Fibroblast of skin of abdomen (primary cell): ENCODE data around the gene HLCS. TPM values are rescaled to one million over a fixed set of nuclear protein-coding genes. Genes with fewer than 3 reads are reported as not detected.
A peak's percentile ranks its signal among the peaks of the same experiment; 100 is the strongest.
"Not testable (repeated sequence)": the region's sequence is repeated elsewhere in the genome, so short reads cannot be mapped to it uniquely, and the experiment has no call there.

Experiments used
- DNase-seq: peaks from one replicate; pipeline ENCODE4 v3.0.0-alpha.2; 2013
- polyA plus RNA-seq, 2 experiments: library from polyadenylated mRNA; unstranded; fragments of 120-200 nt; gene quantifications; one replicate each; pipeline ENCODE4 v1.2.1, GENCODE V29; 2013; ENCODE audit not compliant: insufficient read length in 2 of 2

HLCS gene
- polyA plus RNA-seq (2013, experiment 1 of 2; ENCODE audit: insufficient read length), result 18.7 TPM
- 17.1 TPM for polyA plus RNA-seq (2013, experiment 2 of 2; ENCODE audit: insufficient read length)

- peak; percentile 75 for DNase-seq
Observed at GRCh38 chr21:36966066-36966820, at the start of gene HLCS. Gene HLCS, minus strand, starts transcription at chr21:36966669. Its CDS starts 31 bp downstream, at chr21:36966638.

GRCh38 chr21:37009740-37010341 lies 43.4 kb upstream of the HLCS start:
- peak; percentile 70 for DNase-seq

- DNase-seq, result no peak
Observed at GRCh38 chr21:37008724-37009123, 42.3 kb upstream of the HLCS start.

- peak; percentile 19 for DNase-seq
Observed at GRCh38 chr21:37006486-37007291, 40.2 kb upstream of the HLCS start, which contains the start of gene RIPPLY3. Gene RIPPLY3, plus strand, starts transcription at chr21:37006702. Its CDS starts 71 bp downstream, at chr21:37006773.

- no peak for DNase-seq
Observed at GRCh38 chr21:37005548-37006485, 39.3 kb upstream of the HLCS start.

- DNase-seq, result not testable (repeated sequence)
Observed at GRCh38 chr21:37003917-37004316, 37.4 kb upstream of the HLCS start.

GRCh38 chr21:37002851-37003250 lies 36.4 kb upstream of the HLCS start:
- not testable (repeated sequence) for DNase-seq

- DNase-seq, result peak; percentile 22
Observed at GRCh38 chr21:37001441-37001840, 35.0 kb upstream of the HLCS start.

- no peak for DNase-seq
Observed at GRCh38 chr21:37000381-37000780, 33.9 kb upstream of the HLCS start.

GRCh38 chr21:36999131-36999898 lies 32.8 kb upstream of the HLCS start:
- no peak for DNase-seq

GRCh38 chr21:36995285-36995684 lies 28.8 kb upstream of the HLCS start:
- not testable (repeated sequence) for DNase-seq

GRCh38 chr21:36994501-36995158 lies 28.2 kb upstream of the HLCS start:
- peak; percentile 24 for DNase-seq

- no peak for DNase-seq
Observed at GRCh38 chr21:36992671-36993070, 26.2 kb upstream of the HLCS start.

- DNase-seq, result no peak
Observed at GRCh38 chr21:36990508-36991205, 24.2 kb upstream of the HLCS start.

- peak; percentile 94 for DNase-seq
Observed at GRCh38 chr21:36989699-36990507, 23.4 kb upstream of the HLCS start.

- DNase-seq, result not testable (repeated sequence)
Observed at GRCh38 chr21:36989199-36989698, 22.8 kb upstream of the HLCS start.

GRCh38 chr21:36988536-36988935 lies 22.1 kb upstream of the HLCS start:
- DNase-seq, result no peak

- no peak for DNase-seq
Observed at GRCh38 chr21:36987845-36988244, 21.4 kb upstream of the HLCS start.
